ENCODE measurements around the gene EGFLAM. TPM values are rescaled to one million over a fixed set of nuclear protein-coding genes. Genes with fewer than 3 reads are reported as not detected.

Gene EGFLAM
- total RNA-seq, 1 experiment from 2014 or later: 0.33 TPM

DNA sequence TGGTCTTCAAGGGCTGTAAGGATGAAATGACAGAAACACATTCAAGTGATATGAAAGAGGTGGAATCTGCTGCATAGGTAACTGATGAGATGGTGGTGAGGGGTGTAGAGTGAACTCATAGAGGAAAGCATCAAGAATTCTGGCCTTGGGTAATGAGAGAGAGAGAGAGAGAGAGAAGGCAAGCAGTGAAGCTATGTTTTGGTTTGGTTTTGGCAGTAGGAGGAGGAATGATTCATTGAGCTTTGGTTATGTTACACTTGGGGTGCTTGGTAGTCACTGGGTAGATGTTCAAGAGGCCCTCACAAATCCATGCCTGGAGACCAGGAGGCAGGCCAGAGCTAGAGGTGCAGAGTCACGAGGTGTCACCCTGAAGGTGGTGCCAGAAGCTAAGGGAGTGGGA, 89.5 kb downstream of the EGFLAM start:
- H3K27ac ChIP-seq (ENCODE audit: insufficient read length, low read depth, low read length): no peak overlapping the region
- no peak overlapping the region for H3K4ac ChIP-seq (ENCODE audit: low read depth, low read length)
- no peak overlapping the region for H4K5ac ChIP-seq (ENCODE audit: insufficient read length, low read depth, low read length)
- H2BK15ac ChIP-seq (ENCODE audit: low read depth, low read length): no peak overlapping the region
- Mint-ChIP-seq H3K36me3 (ENCODE audit: insufficient read depth in 1 of 3, low read depth in 3 of 3) (no peaks in the 10 kb centered on the region; a peak in 1 of 7 replicates), H3K4me1 (peaks cover 0 to 9% of the 10 kb centered on the region in 2 experiments; a peak in 2 of 4 replicates), H3K27ac (no peak overlapping the region; a peak in 1 of 7 replicates), H3K9me3 (no peaks in the 10 kb centered on the region), H3K27me3 (ENCODE audit: low read depth) (no peaks in the 10 kb centered on the region; the same call in none of the 2 replicates), H3K4me3 (no peak overlapping the region)
- DNase-seq: no peak
- H3K79me2 ChIP-seq (ENCODE audit: insufficient read depth, low read length): no peaks in the 10 kb centered on the region
- H2BK12ac ChIP-seq (ENCODE audit: insufficient read length, low read depth, low read length): no peak overlapping the region
- H2BK120ac ChIP-seq (ENCODE audit: low read depth, low read length, poor library complexity, severe bottlenecking): no peak overlapping the region
- no peaks in the 10 kb centered on the region for H4K20me1 ChIP-seq (ENCODE audit: control insufficient read depth, insufficient read depth, insufficient read length)
- H3K27me3 ChIP-seq (ENCODE audit: insufficient read depth, low read length): no peaks in the 10 kb centered on the region
- H4K8ac ChIP-seq (replicated peaks; ENCODE audit: insufficient read length, low read depth, low read length): no peak overlapping the region
- no peak overlapping the region for H4K91ac ChIP-seq (ENCODE audit: insufficient read length, low read depth, low read length)
- no peak overlapping the region for H3K56ac ChIP-seq (ENCODE audit: insufficient read length, low read depth, low read length)
- no peak overlapping the region for H2AK5ac ChIP-seq (ENCODE audit: insufficient read length, low read length)
- H3K9me3 ChIP-seq (ENCODE audit: control insufficient read depth, low read depth, low read length): no peaks in the 10 kb centered on the region
- no peak overlapping the region for H2BK20ac ChIP-seq (ENCODE audit: low read depth, low read length, poor library complexity, severe bottlenecking)
- H3K14ac ChIP-seq (ENCODE audit: insufficient read depth, low read length): no peak overlapping the region
- H3K4me2 ChIP-seq (ENCODE audit: insufficient read depth, insufficient read length, low read length): no peak overlapping the region
- H2AFZ ChIP-seq (ENCODE audit: low read length): no peak overlapping the region
- no peak overlapping the region for H3T11ph ChIP-seq (ENCODE audit: low read length)
- H3K9ac ChIP-seq (ENCODE audit: extremely low read depth, insufficient read length, low read length): no peak overlapping the region
- H2BK5ac ChIP-seq (ENCODE audit: insufficient read length, low read length): no peak overlapping the region
- TF ChIP-seq, protein P1, sequence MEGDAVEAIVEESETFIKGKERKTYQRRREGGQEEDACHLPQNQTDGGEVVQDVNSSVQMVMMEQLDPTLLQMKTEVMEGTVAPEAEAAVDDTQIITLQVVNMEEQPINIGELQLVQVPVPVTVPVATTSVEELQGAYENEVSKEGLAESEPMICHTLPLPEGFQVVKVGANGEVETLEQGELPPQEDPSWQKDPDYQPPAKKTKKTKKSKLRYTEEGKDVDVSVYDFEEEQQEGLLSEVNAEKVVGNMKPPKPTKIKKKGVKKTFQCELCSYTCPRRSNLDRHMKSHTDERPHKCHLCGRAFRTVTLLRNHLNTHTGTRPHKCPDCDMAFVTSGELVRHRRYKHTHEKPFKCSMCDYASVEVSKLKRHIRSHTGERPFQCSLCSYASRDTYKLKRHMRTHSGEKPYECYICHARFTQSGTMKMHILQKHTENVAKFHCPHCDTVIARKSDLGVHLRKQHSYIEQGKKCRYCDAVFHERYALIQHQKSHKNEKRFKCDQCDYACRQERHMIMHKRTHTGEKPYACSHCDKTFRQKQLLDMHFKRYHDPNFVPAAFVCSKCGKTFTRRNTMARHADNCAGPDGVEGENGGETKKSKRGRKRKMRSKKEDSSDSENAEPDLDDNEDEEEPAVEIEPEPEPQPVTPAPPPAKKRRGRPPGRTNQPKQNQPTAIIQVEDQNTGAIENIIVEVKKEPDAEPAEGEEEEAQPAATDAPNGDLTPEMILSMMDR (conservative IDR thresholded peaks at IDR 0.05): no peak
- H3K23me2 ChIP-seq (ENCODE audit: insufficient read length, low read depth, low read length, poor library complexity, severe bottlenecking): no peaks in the 10 kb centered on the region
- H3K4me1 ChIP-seq (ENCODE audit: insufficient read depth, low read length): no peaks in the 10 kb centered on the region
- H3K18ac ChIP-seq (ENCODE audit: insufficient read length, low read depth, low read length): no peak overlapping the region
- H3K79me1 ChIP-seq (ENCODE audit: insufficient read depth, low read depth, low read length, poor library complexity, severe bottlenecking): no peaks in the 10 kb centered on the region
- WGBS (ENCODE audit: extremely low coverage, insufficient read length, low lambda C conversion rate): no CpG with 5 or more reads among the region's 1 CpG
- no peak overlapping the region for H3K23ac ChIP-seq (ENCODE audit: insufficient read length, low read depth, low read length)
